OCI-LY1 (cell line): ENCODE results near the gene LNX1.

Experiments
- H2AFZ ChIP-seq: fragments of 200-600 bp; sonication (generic), shearing (Covaris generic); 2 replicates; pipeline ENCODE4 v1.6.0; 2014; ENCODE audit warnings: antibody characterized with exemption, mild to moderate bottlenecking, low read length
- H3F3A ChIP-seq: fragments of 200-600 bp; sonication (generic), shearing (Covaris generic); 2 replicates; pipeline ENCODE4 v1.6.0; 2014; ENCODE audit warnings: mild to moderate bottlenecking, antibody characterized with exemption, low read length, moderate library complexity; ENCODE audit not compliant: insufficient read depth
- H3K27ac ChIP-seq: fragments of 200-600 bp; sonication (generic); 2 replicates; pipeline ENCODE4 v1.5.1; 2014; ENCODE audit warnings: low read length, mixed run types, mild to moderate bottlenecking, low read depth; ENCODE audit not compliant: poor library complexity, severe bottlenecking
- H3K27me3 ChIP-seq: fragments of 200-600 bp; sonication (generic); 2 replicates; pipeline ENCODE4 v1.6.0; 2014; ENCODE audit warnings: antibody characterized with exemption, mild to moderate bottlenecking, low read length, moderate library complexity; ENCODE audit not compliant: insufficient read depth
- H3K36me3 ChIP-seq: fragments of 200-600 bp; sonication (generic); 2 replicates; pipeline ENCODE4 v1.6.1; 2014; ENCODE audit warnings: mild to moderate bottlenecking, antibody characterized with exemption, low read length, moderate library complexity, mixed read lengths; ENCODE audit not compliant: insufficient read depth
- H3K4me1 ChIP-seq: fragments of 200-600 bp; sonication (generic); 2 replicates; pipeline ENCODE4 v1.5.1; 2014; ENCODE audit warnings: mild to moderate bottlenecking, low read length, moderate library complexity; ENCODE audit not compliant: insufficient read depth, severe bottlenecking
- H3K4me2 ChIP-seq: fragments of 200-600 bp; sonication (generic), shearing (Covaris generic); 2 replicates; pipeline ENCODE4 v1.6.1; 2014; ENCODE audit warnings: low read length
- H3K4me3 ChIP-seq: fragments of 200-600 bp; sonication (generic); 2 replicates; pipeline ENCODE4 v1.5.1; 2014; ENCODE audit warnings: low read length, low read depth, mild to moderate bottlenecking, mixed read lengths; ENCODE audit not compliant: poor library complexity, severe bottlenecking
- H3K79me2 ChIP-seq: fragments of 200-600 bp; shearing (Covaris generic); 2 replicates; pipeline ENCODE4 v1.6.1; 2016; ENCODE audit warnings: mixed run types, low read length, mixed read lengths; ENCODE audit not compliant: insufficient read depth
- H3K9ac ChIP-seq: fragments of 200-600 bp; sonication (generic), shearing (Covaris generic); 2 replicates; pipeline ENCODE4 v1.6.1; 2014; ENCODE audit warnings: mild to moderate bottlenecking, low read length, mixed read lengths
- H3K9me2 ChIP-seq: fragments of 200-600 bp; sonication (generic), shearing (Covaris generic); 2 replicates; pipeline ENCODE4 v1.6.1; 2014; ENCODE audit warnings: low read depth, mild to moderate bottlenecking, low read length, mixed read lengths
- H3K9me3 ChIP-seq: fragments of 200-600 bp; shearing (Covaris generic); 2 replicates; pipeline ENCODE4 v1.6.1; 2014; ENCODE audit warnings: low read length, mixed read lengths
- H4K20me1 ChIP-seq: fragments of 200-600 bp; sonication (generic), shearing (Covaris generic); 2 replicates; pipeline ENCODE4 v1.6.0; 2016; ENCODE audit warnings: mild to moderate bottlenecking, low read length; ENCODE audit not compliant: insufficient read depth
- EZH2 ChIP-seq: fragments of 200-600 bp; sonication (generic), shearing (Covaris generic); IDR thresholded peaks from 2 replicates; pipeline ENCODE4 v1.8.0; 2017; ENCODE audit warnings: borderline replicate concordance, mixed run types, mild to moderate bottlenecking, antibody characterized with exemption, low read length, moderate library complexity, mixed read lengths
- TF ChIP-seq, protein P1 (sequence below): fragments of 200-600 bp; sonication (generic), shearing (Covaris generic); IDR thresholded peaks from 2 replicates; pipeline ENCODE4 v1.5.1; 2017; ENCODE audit warnings: mild to moderate bottlenecking, antibody characterized with exemption, low read length, moderate library complexity, mixed read lengths

Gene LNX1

DNA sequence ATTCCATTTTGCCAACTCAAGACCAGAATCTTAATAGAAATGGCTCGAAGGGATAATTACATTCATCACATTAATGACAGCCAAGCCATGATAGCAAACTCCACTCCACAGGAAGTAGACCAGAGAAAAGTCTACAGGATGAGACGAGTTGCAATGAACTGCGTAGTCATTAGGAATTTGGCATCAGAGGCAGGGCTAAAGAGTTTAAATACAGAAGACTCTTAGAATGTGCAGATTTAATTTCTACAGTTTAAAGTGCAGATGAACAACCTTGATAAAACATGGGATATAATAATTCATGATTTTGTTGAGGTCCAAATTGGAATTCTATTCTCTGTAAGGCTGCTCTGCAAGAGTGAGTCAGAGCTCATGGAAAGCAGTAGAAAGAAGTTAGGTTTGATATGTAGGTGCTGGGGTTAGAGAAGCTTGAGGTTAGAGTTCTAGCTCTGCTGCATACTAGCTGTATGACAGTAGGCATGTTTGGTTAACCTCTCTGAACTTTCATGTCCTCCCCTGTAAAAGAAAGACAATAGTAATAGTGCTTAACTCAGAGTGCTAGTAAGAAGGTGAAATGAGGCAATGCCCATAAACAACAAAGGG is 32.2 kb downstream of the LNX1 start:
- no peaks in the 10 kb centered on the region for H3K36me3 ChIP-seq
- no peaks in the 10 kb centered on the region for H4K20me1 ChIP-seq
- no peak overlapping the region for H3K9ac ChIP-seq
- no peak overlapping the region for H3K4me2 ChIP-seq
- no peak overlapping the region for H3K4me3 ChIP-seq
- TF ChIP-seq, protein P1, sequence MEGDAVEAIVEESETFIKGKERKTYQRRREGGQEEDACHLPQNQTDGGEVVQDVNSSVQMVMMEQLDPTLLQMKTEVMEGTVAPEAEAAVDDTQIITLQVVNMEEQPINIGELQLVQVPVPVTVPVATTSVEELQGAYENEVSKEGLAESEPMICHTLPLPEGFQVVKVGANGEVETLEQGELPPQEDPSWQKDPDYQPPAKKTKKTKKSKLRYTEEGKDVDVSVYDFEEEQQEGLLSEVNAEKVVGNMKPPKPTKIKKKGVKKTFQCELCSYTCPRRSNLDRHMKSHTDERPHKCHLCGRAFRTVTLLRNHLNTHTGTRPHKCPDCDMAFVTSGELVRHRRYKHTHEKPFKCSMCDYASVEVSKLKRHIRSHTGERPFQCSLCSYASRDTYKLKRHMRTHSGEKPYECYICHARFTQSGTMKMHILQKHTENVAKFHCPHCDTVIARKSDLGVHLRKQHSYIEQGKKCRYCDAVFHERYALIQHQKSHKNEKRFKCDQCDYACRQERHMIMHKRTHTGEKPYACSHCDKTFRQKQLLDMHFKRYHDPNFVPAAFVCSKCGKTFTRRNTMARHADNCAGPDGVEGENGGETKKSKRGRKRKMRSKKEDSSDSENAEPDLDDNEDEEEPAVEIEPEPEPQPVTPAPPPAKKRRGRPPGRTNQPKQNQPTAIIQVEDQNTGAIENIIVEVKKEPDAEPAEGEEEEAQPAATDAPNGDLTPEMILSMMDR = no peak
- no peaks in the 10 kb centered on the region for H3K9me3 ChIP-seq
- no peaks in the 10 kb centered on the region for H3K27me3 ChIP-seq
- H3K27ac ChIP-seq = no peak overlapping the region
- no peaks in the 10 kb centered on the region for H3K79me2 ChIP-seq
- H3K4me1 ChIP-seq = no peaks in the 10 kb centered on the region
- H3K9me2 ChIP-seq = no peaks in the 10 kb centered on the region
- no peaks in the 10 kb centered on the region for H3F3A ChIP-seq
- H2AFZ ChIP-seq = no peak overlapping the region

DNA sequence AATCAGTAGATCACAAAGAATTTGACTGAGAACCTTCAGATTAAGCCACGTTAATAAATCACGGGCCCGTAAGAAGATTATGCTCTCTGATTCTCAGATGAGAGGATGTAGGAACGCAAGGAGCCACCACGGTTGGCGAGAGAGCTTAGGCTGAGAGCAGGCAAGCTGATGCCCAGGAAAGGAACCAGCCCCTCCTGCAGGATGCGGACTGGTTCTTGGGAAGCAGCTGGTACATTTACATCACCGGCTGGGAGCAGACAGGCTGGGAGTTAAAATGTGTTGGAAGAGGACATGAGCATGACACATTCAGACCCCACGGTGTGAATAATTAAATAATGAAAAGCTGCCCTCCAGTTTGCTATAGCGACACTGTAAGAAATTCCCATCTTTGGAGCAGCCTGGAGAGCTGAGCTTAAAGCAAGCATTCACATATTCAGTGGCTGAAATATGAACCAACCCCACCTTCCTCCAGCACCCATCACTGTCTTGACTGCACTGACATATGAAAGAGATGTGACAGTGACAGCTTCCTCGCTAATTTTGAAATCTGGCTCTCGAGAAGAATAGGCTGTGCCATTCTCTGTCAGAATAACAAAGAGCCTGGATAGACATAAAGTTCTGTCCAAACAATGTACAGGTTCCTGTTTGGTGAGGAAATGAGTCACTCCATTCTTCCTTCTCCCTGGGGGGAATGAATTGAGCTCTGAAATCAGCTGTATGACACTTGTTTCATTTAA is 33.1 kb downstream of the LNX1 start:
- H3K27ac ChIP-seq = no peak overlapping the region
- H3K9me3 ChIP-seq = no peaks in the 10 kb centered on the region
- H3K4me1 ChIP-seq = no peaks in the 10 kb centered on the region
- H3K36me3 ChIP-seq = no peaks in the 10 kb centered on the region
- H4K20me1 ChIP-seq = no peaks in the 10 kb centered on the region
- H3K27me3 ChIP-seq = no peaks in the 10 kb centered on the region
- H3K4me3 ChIP-seq = no peak overlapping the region
- TF ChIP-seq, protein P1 = no peak
- no peak for TF ChIP-seq EZH2
- no peak overlapping the region for H3K4me2 ChIP-seq
- H3K79me2 ChIP-seq = no peaks in the 10 kb centered on the region
- no peaks in the 10 kb centered on the region for H3K9me2 ChIP-seq
- H3K9ac ChIP-seq = no peak overlapping the region
- H2AFZ ChIP-seq = no peak overlapping the region
- no peaks in the 10 kb centered on the region for H3F3A ChIP-seq

DNA sequence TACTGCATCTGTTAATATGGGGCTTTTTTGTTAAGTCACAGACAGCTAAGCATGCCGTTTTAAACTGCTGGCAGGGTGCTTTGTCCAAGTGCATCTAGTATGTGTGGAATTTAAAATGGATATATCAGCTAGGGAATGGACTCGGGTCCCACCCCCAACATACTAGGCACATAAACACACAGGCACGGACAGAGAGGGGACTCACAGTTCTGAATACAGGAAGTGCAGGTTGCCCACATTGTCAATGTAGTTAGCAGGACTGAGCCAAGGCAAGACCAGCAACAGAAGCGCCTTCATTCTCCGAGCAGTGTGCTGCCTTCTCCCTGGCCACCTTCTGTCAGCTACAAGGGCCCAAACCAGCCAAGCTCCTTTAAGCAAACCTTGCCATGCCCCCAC is 33.6 kb downstream of the LNX1 start:
- H3K4me1 ChIP-seq = no peaks in the 10 kb centered on the region
- no peaks in the 10 kb centered on the region for H3K36me3 ChIP-seq
- no peak overlapping the region for H3K4me3 ChIP-seq
- H3K9me2 ChIP-seq = no peaks in the 10 kb centered on the region
- H2AFZ ChIP-seq = no peak overlapping the region
- TF ChIP-seq, protein P1 = no peak
- no peak for TF ChIP-seq EZH2
- H3K79me2 ChIP-seq = no peaks in the 10 kb centered on the region
- H3K27me3 ChIP-seq = no peaks in the 10 kb centered on the region
- H3K9ac ChIP-seq = no peak overlapping the region
- no peak overlapping the region for H3K27ac ChIP-seq
- no peaks in the 10 kb centered on the region for H3K9me3 ChIP-seq
- no peaks in the 10 kb centered on the region for H3F3A ChIP-seq
- H4K20me1 ChIP-seq = no peaks in the 10 kb centered on the region
- no peak overlapping the region for H3K4me2 ChIP-seq
